Activated B cell treated with CpG ODN at 0.5 μM for 24 hours (primary cell): ENCODE results near the gene UQCRC2. TPM values are rescaled to one million over a fixed set of nuclear protein-coding genes. Genes with fewer than 3 reads are reported as not detected.

Experiments
- ATAC-seq: fragments of 200-7000 bp; cut with Tn5 transposase; one replicate; pipeline ENCODE4 v1.10.0; 2021; ENCODE audit warnings: low read depth, mild to moderate bottlenecking, moderate library complexity
- CTCF ChIA-PET: fragments of 350-600 bp; sonication (Branson Sonifier 250); formaldehyde crosslinking; loops from one replicate; lab custom pipeline; 2021; ENCODE audit warnings: antibody characterized with exemption; lab: Charles Lee
- POLR2A ChIA-PET: fragments of 350-600 bp; sonication (Branson Sonifier 250); formaldehyde crosslinking; loops from one replicate; lab custom pipeline; 2021; ENCODE audit warnings: antibody characterized with exemption; lab: Charles Lee
- DNase-seq: peaks from one replicate; pipeline ENCODE4 v3.0.0; 2022
- H3K27ac Mint-ChIP-seq: one replicate; pipeline ENCODE4 v1.8.0; 2020; ENCODE audit warnings: mixed read lengths
- H3K27me3 Mint-ChIP-seq: one replicate; pipeline ENCODE4 v1.8.0; 2021; ENCODE audit warnings: mixed read lengths
- H3K36me3 Mint-ChIP-seq: one replicate; pipeline ENCODE4 v1.8.0; 2021; ENCODE audit warnings: low read depth, mixed read lengths
- H3K4me1 Mint-ChIP-seq: one replicate; pipeline ENCODE4 v1.8.0; 2021; ENCODE audit warnings: mixed read lengths
- H3K4me3 Mint-ChIP-seq: one replicate; pipeline ENCODE4 v1.8.0; 2020; ENCODE audit warnings: mild to moderate bottlenecking, mixed read lengths
- H3K9me3 Mint-ChIP-seq: one replicate; pipeline ENCODE4 v1.8.0; 2020; ENCODE audit warnings: mixed read lengths
- CTCF ChIP-seq: fragments of 200-600 bp; IDR thresholded peaks from one replicate; pipeline ENCODE4 v1.8.0; 2022; ENCODE audit warnings: antibody characterized with exemption, mild to moderate bottlenecking
- intact Hi-C: fragments of 100-400 bp; cut with micrococcal nuclease; formaldehyde crosslinking; loops from one replicate; pipeline ENCODE4 v1.15.1; 2024
- total RNA-seq: library from RNA; stranded (reverse); gene quantifications from 2 replicates; pipeline ENCODE4 v1.2.3, GENCODE V29; 2022

The UQCRC2 gene
- total RNA-seq, 1 donor from 2014 or later = 230 TPM

GRCh38 chr16:21982108-21982507 is 28.9 kb downstream of the UQCRC2 start:
- no peak for TF ChIP-seq CTCF
- intact Hi-C loops = no loop called here
- DNase-seq (no peak), ATAC-seq (no peak)
- peaks cover 84% of the 10 kb centered on the region for H3K36me3 Mint-ChIP-seq
- H3K27me3 Mint-ChIP-seq = no peaks in the 10 kb centered on the region
- ChIA-PET POLR2A (no interaction called here), CTCF (interaction anchor here (0.7 to 1.2 kb wide), 2 partner anchors 28 to 96 kb away, joined by 3 to 5 read pairs; no protein-coding TSS in a partner anchor)
- no peaks in the 10 kb centered on the region for H3K4me1 Mint-ChIP-seq
- H3K27ac Mint-ChIP-seq = no peak overlapping the region
- no peaks in the 10 kb centered on the region for H3K9me3 Mint-ChIP-seq
- no peak overlapping the region for H3K4me3 Mint-ChIP-seq

GRCh38 chr16:21984062-21984461 is 30.9 kb downstream of the UQCRC2 start:
- POLR2A ChIA-PET = no interaction called here
- peaks cover 65% of the 10 kb centered on the region for H3K36me3 Mint-ChIP-seq
- intact Hi-C loops = no loop called here
- H3K27me3 Mint-ChIP-seq = no peaks in the 10 kb centered on the region
- CTCF ChIA-PET = interaction anchor here (0.9 kb wide), 1 partner anchor 204 kb away, joined by 3 read pairs; no protein-coding TSS in a partner anchor
- no peaks in the 10 kb centered on the region for H3K4me1 Mint-ChIP-seq
- ATAC-seq (no peak), DNase-seq (no peak)
- H3K27ac Mint-ChIP-seq = no peak overlapping the region
- no peak for TF ChIP-seq CTCF
- no peak overlapping the region for H3K4me3 Mint-ChIP-seq
- H3K9me3 Mint-ChIP-seq = no peaks in the 10 kb centered on the region

GRCh38 chr16:21985524-21985923 is 32.4 kb downstream of the UQCRC2 start:
- no peaks in the 10 kb centered on the region for H3K4me1 Mint-ChIP-seq
- H3K9me3 Mint-ChIP-seq = no peaks in the 10 kb centered on the region
- no peaks in the 10 kb centered on the region for H3K27me3 Mint-ChIP-seq
- H3K27ac Mint-ChIP-seq = no peak overlapping the region
- ATAC-seq (no peak), DNase-seq (no peak)
- H3K36me3 Mint-ChIP-seq = peaks cover 51% of the 10 kb centered on the region
- intact Hi-C loops = no loop called here
- no peak for TF ChIP-seq CTCF
- ChIA-PET POLR2A (no interaction called here), CTCF (no interaction called here)
- no peak overlapping the region for H3K4me3 Mint-ChIP-seq

GRCh38 chr16:21986692-21987246 is 33.6 kb downstream of the UQCRC2 start:
- POLR2A ChIA-PET = no interaction called here
- no peaks in the 10 kb centered on the region for H3K27me3 Mint-ChIP-seq
- ATAC-seq (no peak), DNase-seq (no peak)
- intact Hi-C loops = no loop called here
- H3K27ac Mint-ChIP-seq = no peak overlapping the region
- no peak for TF ChIP-seq CTCF
- CTCF ChIA-PET = no interaction called here
- no peaks in the 10 kb centered on the region for H3K9me3 Mint-ChIP-seq
- H3K36me3 Mint-ChIP-seq = peaks cover 40% of the 10 kb centered on the region
- H3K4me1 Mint-ChIP-seq = no peaks in the 10 kb centered on the region
- H3K4me3 Mint-ChIP-seq = no peak overlapping the region

GRCh38 chr16:21987498-21987897 is 34.3 kb downstream of the UQCRC2 start:
- CTCF ChIA-PET = no interaction called here
- intact Hi-C loops = no loop called here
- Mint-ChIP-seq H3K4me3 (no peak overlapping the region), H3K36me3 (peaks cover 32% of the 10 kb centered on the region), H3K27me3 (no peaks in the 10 kb centered on the region), H3K9me3 (no peaks in the 10 kb centered on the region), H3K4me1 (no peaks in the 10 kb centered on the region), H3K27ac (no peak overlapping the region)
- ATAC-seq (no peak), DNase-seq (no peak)
- no peak for TF ChIP-seq CTCF
- POLR2A ChIA-PET = no interaction called here
